NAMALWA (cell line): ENCODE measurements around the gene DBNDD1.

Source experiments
- DNase-seq: peaks from one replicate; pipeline ENCODE4 v3.0.0-alpha.2; 2015; ENCODE audit warnings: low spot score

DBNDD1 gene

DNA sequence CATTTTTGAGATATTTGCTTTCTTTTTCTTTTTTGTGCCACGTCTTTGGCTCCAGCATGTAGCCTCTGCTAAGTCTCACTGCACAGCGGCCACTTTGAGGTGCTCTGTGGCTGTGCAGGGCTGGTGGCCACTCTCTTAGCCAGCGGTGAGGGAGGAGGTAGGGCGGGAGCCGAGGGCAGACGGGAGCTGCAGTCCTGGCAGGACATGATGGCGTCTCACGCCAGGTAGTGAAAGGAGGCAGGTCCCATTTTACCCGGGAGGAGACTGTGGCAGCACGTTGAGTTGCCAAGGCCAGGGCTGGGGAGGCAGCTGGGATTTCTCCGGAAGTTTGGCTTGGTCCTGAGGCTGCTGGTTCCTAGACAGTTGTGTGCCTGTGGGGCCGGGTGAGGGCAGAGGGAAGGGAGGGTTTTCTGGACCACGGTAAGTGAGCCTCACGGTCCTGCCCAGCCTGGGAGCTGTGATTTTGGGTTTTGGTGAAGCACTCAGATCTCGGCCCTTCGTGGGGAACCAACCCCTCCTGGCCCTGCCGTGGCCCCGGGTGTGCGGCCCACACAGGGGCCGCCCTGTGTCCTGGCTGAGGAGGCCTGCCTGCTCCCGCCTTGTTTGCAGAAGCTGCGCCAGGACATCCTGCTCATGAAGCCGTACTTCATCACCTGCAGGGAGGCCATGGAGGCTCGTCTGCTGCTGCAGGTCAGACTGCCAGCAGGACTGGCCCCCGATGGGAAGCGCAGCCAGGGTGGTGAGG lies 56.3 kb downstream of the DBNDD1 start:
- no peak for DNase-seq

DNA sequence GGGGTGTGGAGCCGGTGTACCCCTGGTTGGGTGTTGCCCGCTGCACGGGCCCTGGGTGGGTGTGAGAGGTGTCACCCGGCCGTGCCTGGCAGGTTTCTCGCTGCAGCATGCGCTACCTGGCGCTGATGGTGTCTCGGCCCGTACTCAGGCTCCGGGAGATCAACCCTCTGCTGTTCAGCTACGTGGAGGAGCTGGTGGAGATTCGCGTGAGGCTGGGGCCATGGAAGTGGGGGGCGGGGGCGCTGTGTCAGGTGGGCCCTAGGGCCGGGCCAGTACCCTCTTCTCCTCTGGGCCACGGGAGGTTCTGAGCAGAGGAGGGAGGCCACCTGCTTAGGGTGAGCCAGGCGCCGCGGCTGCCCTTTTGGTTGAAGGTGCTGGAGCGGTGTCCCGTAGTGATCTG lies 57.3 kb downstream of the DBNDD1 start:
- DNase-seq: no peak

DNA sequence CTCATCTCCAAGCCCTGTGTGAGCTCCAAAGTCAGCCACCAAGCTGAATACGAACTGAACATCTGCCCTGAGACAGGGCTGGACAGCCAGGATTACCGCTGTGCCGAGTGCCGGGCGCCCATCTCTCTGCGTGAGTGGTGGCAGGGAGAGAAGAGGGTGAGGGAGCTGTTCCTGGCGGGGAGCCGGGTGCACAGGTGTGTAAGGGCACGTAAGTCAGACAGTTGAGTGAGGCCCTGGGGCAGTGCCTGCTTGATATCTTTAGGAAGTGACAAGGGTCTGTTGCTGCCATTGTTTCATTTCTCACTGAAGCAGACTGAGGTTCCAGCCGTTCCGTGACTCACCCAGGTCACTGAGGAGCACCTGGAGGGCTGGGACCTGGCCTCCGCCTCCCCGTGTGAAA lies 58.3 kb downstream of the DBNDD1 start:
- no peak for DNase-seq

DNA sequence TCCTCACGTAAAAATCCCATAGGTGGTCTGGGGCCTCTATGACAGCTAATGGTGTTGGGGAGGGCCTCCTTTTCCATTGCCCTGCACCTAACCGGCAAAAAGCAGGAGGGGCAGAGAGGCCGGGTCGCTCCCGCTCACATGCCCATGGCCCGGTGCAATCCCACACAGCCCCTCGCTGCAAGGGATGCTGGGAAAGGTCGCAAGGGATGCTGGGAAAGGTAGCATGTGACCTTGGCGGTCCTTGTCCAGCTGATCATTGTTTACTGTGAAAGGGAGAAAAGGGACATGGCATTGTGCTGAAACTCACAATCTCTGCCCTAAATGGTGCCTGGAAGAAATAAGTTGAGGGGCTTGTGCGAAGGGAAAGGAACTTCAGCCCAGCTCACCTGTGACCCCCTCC lies 60.7 kb downstream of the DBNDD1 start:
- DNase-seq: no peak

DNA sequence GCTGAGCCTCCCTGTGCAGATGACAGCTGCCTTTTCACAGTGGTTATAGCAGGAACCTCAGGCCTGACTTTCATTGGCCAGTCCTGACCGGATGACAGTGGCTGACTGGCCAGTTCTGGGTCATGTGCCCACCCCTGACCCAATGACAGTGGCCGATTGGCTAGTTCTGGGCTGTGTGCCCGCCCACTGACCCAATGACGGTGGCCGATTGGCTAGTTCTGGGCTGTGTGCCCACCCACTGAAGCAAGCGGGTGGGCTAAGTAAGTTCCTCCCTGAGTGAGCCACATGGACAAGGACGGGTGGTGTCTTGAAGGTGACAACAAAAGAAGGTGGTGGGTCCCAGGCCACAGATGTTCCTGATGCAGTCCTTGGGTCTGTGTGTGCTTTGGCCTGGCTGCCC lies 61.2 kb downstream of the DBNDD1 start:
- DNase-seq: peak; percentile 95

DNA sequence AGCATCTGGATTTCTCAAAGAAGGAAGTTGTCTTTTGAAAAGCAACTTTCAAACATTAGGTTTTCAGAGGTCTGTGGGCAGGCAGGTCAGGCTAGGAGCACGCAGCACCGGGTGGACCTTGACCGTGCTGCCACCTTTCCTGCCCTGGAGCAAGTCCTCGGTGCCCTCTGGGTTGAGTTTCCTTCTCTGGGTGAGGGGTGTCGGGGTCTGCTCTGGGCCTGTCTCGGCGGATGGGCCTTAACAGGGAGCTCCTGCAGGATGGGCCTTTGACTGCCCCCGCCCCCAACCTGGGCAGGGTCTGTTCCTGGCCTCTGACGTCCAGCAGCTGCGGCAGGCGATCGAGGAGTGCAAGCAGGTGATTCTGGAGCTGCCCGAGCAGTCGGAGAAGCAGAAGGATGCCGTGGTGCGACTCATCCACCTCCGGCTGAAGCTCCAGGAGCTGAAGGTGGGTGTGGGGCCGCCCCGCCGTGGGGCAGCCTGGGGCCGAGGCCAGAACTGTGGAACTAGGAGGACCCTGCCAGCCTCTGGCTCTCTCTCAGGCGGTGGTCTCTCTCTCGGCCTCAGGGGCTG lies 62.0 kb downstream of the DBNDD1 start:
- DNase-seq: no peak

DNA sequence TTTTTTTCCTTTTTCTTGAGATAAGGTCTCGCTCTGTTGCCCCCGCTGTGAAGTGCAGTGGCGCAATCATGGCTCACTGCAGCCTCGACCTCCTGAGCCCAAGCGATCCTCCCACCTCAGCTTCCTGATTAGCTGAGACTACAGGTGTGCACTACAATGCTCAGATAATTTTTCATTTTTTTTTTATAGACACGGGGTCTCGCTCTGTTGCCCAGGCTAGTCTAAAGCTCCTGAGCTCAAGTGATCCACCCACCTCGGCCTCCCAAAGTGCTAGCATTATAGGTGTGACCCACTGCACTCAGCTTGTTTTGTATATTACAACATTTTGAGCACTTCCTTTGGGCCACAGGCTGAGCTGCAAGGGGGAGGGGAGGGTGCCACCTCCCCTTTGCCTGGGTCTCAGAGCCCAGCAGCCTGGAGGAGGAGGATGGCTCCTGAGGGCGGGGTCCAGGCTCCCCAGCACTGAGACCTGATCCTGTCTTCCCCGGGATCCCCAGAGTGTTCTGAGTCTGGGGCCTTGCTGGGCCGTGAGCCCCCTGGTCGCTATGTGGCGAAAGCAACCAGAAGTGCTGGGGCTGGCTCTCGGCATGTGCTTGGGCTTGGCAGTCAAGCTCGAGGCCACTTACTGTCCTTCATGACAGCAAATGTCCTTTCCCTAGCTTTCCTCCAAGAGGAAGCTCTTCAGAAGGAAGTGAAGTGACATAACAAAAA lies 62.6 kb downstream of the DBNDD1 start:
- DNase-seq: no peak

DNA sequence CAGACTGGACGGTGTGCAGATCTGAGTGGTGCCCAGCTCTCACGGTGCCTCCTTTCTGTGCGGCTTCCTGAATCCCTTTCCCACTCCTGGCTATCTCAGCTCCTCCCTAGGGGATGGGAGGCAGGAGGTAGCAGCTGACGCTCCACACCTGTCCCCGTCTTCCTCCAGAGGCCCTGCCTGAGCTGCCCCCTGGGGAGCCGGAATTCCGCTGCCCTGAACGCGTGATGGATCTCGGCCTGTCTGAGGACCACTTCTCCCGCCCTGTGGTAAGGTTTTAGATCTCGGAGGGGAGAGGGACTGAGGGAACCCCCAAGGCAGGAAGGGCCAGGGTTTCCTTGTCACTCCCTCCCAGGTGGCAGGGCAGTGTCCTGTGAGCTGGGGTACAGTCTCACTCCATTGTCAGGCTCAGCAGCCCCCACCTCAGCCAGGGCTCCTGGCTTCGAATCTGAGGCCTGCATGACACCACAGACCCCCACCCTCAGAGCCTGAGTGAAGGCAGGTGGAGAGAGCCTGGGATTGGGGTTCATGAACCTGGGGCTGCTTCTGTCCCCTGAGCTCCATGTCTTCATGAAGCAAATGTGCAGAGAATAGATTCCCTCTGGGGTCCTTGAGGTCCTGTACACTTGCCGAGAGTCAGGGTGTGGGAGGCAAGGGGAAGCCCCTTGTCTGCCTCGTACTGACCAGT lies 64.1 kb downstream of the DBNDD1 start:
- no peak for DNase-seq
